SU-DHL-6 (cell line): ENCODE data around the gene CHTOP.

ENCODE experiments used
- EZH2phosphoT487 ChIP-seq: fragments of 200-600 bp; sonication (generic), shearing (Covaris generic); conservative IDR thresholded peaks from 2 replicates; pipeline ENCODE4 v1.6.1; 2018; ENCODE audit warnings: mild to moderate bottlenecking, antibody characterized with exemption, low read length, moderate library complexity, mixed read lengths
- TF ChIP-seq, protein P1 (sequence below): fragments of 200-600 bp; sonication (generic); IDR thresholded peaks from one replicate; pipeline ENCODE4 v1.5.1; 2017; ENCODE audit warnings: antibody characterized with exemption, mild to moderate bottlenecking, low read length, moderate library complexity; ENCODE audit not compliant: insufficient read depth, poor library complexity, severe bottlenecking

DNA sequence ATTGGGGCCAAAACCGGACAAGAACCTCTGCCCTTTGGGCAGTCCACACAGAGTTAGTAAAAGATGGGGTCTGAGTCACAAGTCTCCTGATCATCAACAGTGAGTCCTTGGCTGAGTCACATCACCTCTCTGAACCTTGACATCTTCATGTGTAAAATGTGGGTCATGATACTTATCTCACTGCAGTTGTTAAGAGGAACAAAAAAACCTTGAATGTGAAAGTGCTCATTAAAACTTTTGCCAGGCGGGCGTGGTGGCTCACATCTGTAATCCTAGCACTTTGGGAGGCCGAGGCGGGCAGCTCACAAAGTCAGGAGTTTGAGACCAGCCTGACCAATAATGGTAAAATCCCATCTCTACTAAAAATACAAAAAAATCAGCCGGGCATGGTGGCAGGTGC lies 36.7 kb upstream of the CHTOP start:
- TF ChIP-seq, protein P1, sequence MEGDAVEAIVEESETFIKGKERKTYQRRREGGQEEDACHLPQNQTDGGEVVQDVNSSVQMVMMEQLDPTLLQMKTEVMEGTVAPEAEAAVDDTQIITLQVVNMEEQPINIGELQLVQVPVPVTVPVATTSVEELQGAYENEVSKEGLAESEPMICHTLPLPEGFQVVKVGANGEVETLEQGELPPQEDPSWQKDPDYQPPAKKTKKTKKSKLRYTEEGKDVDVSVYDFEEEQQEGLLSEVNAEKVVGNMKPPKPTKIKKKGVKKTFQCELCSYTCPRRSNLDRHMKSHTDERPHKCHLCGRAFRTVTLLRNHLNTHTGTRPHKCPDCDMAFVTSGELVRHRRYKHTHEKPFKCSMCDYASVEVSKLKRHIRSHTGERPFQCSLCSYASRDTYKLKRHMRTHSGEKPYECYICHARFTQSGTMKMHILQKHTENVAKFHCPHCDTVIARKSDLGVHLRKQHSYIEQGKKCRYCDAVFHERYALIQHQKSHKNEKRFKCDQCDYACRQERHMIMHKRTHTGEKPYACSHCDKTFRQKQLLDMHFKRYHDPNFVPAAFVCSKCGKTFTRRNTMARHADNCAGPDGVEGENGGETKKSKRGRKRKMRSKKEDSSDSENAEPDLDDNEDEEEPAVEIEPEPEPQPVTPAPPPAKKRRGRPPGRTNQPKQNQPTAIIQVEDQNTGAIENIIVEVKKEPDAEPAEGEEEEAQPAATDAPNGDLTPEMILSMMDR = no peak
- no peak for TF ChIP-seq EZH2phosphoT487
